Daoy (cell line): ENCODE measurements around the gene MALT1. TPM values are rescaled to one million over a fixed set of nuclear protein-coding genes. Genes with fewer than 3 reads are reported as not detected.

ENCODE experiments used
- DNase-seq: peaks from one replicate; pipeline ENCODE4 v3.0.0-alpha.2; 2015; ENCODE audit warnings: low read depth
- total RNA-seq: library from RNA; depleted of rRNA; stranded (reverse); fragments of >200 nt; shearing (Covaris generic); gene quantifications from 2 replicates; pipeline ENCODE4 v1.2.3, GENCODE V29; 2014

Gene MALT1
- total RNA-seq, 1 experiment from 2014 or later, result 27.9 TPM

GRCh38 chr18:58653814-58654509, 17.3 kb upstream of the MALT1 start:
- DNase-seq, result no peak

DNA sequence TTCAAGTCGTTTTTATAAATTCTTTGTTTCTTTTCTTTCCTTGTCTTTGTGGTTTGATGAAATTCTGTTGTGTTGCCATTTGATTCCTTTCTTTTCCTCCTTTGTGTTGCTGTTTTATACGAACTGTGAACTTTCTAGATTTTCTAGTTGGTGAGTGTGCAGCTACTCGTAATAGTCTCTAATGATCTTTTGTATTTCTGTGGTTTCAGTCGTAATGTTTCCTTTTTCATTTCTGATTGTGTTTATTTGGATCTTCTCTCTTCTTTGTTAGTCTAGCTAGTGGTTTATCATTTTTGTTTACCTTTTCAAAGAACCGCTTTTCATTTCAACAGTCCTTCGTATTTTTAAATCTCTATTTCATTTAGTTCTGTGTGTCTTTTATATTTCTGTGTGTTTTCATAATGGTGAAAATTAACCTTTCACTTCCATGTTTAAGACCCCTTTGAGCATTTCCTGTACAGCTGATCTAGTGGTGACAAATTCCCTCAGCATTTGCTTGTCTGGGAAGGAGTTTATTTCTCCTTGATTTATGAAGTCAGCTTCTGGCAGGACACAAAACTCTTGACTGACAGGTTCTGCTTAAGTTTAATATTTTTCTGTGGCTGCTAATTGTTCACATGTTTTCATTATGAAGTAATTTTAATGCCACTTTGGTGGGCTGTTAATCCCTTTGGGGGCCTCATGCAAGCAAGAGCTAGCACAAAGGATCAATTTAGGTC, 16.2 kb upstream of the MALT1 start:
- no peak for DNase-seq

GRCh38 chr18:58657081-58657480, 14.2 kb upstream of the MALT1 start:
- DNase-seq, result no peak

GRCh38 chr18:58657494-58657893, 13.8 kb upstream of the MALT1 start:
- no peak for DNase-seq

- no peak for DNase-seq
These were observed 11.6 kb upstream of the MALT1 start for GRCh38 chr18:58659691-58660090.

- no peak for DNase-seq
These were observed 10.3 kb upstream of the MALT1 start for GRCh38 chr18:58660915-58661314.

DNA sequence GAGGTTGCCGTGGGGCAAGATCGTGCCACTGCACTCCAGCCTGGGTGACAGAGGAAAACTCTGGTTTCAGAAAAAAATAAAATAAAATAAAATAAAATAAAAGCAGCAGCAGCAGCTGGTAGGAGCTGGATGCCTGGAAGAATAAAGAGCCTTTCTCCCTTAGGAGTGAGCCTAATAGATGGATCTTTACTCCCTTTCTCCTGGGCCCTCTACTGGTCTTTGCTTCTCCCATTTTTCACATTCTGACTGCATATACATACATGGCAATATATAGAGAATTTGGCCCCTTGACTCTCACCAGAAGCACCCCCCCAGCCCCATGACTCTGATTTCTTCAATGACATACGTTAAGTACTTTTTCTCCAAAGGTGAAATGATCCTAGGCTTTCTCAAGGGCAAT, 9.8 kb upstream of the MALT1 start:
- DNase-seq, result no peak

- DNase-seq, result no peak
These were observed 9.1 kb upstream of the MALT1 start for GRCh38 chr18:58662118-58662517.

- peak; percentile 12 for DNase-seq
These were observed 5.1 kb upstream of the MALT1 start for GRCh38 chr18:58666176-58666575.

DNA sequence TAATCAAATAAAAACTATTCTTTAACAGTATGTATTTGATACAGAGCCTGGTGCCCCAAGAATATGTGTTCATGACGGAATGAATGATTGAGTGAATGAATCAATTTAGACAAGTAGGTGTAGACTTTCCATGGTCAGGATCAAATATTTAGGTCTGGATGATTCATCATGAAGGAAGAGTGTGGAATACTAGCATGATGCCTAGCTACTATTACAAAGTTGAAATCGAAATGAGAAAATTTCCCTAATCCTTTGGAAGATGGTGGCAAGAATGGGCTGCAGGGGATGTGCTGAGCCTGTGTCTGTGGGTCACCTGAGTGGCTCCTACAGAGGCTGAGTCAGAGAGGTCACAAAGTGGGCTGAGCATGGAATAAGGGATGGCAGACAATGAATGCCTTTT, 3.1 kb upstream of the MALT1 start:
- peak; percentile 28 for DNase-seq

DNA sequence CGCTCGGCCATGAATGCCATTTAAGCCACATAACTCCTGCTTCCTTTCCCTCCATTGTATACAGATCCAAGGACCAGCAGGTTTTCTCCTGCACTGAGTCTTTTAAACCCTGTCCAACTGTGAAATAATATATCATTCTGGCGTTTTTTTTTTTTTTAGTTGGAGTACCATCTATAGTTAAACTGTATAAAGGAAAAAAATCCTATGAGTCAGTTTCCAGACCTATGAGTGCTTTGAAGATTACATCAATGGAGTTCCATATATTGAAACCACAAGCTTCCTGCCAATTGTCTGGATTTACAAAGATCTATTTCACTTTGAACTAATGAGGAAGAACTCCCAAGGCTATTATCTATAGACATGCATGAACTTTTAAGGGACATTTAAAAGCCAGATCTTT, 2.4 kb upstream of the MALT1 start:
- peak; percentile 50 for DNase-seq

GRCh38 chr18:58669731-58670378, 1.4 kb upstream of the MALT1 start:
- DNase-seq, result peak; percentile 82

DNA sequence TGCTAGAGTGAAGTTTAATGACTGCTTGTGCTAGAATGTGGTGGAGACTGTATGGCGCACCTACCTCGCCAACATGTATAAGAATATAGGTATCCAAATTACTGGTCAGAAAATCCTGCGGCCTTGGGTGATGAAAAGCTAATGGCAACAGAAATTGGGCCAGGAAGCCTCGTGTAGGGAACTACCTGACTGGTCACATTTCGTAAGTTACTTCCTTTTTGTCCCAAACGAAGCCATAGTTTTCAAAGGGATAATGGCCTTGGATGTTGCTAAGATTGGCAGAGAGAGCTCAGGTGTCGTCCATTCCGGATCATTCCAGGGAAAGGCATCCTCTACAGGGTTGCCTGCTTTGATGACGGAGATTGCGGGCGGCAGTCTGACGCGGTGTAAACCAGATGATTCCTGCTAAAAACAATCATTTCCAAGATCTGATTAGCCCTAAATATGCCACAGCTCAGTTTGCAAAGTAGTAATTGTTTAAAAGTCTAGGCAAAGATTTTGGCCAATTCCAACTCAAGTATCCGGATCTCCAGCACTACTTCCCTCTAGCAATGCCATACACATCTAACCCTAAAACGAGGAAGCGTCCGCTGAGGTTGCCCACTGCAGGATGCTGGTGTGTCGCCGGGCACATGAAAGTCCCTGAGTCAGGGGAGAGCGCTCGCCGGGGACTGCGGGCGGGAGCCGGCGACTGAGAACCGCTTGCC, 708 bp upstream of the MALT1 start:
- peak; percentile 35 for DNase-seq

GRCh38 chr18:58671632-58672564, 633 bp downstream of the MALT1 start:
- DNase-seq, result peak; percentile 40

DNA sequence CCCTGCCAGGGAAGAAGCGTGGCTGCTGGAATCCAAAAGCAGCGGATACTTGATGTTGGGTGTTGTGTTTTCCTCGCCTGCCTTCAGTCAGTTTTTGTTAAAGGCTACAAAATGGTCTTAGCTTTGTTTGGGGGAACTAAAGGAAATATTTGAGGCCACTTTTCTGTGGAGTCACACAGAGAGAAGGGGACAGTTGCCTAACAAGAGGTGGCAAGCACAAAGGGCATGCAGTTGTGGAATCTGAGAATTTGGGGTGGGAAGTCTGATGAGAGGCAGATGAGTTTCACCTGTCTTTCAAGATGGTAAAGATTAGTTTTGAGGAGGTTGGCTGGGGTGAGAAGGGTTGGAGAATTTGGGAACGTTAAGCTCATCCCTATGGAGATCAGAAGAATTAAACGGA, 2.9 kb downstream of the MALT1 start:
- DNase-seq, result no peak

DNA sequence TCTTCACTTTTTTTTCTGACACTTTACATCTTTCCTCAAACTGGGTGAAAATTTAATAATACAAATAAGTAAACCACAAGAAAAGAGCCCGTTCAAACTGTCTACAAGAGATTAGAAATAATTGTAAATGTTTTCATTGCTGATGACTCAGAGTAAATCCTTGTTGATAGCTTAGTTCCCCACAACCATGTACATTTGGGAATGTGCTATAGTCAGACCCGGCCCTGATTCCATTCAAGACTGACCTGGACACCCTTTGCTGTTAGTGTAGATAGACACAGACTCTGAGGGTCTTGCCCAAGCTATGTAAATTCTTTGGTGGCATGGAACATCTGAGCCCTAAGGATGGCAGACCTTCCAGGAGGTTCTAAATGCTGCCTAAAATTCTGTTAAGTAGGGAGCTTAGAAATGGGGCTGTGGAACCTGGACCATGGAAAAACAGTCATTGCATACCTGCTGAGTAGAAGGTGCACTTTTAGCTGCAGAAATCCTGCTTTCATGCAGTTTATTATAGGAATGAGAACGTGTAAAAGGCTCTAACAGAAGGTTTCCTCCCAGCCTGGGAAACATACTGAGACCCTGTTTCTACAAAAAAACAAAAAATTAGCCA, 3.7 kb downstream of the MALT1 start:
- DNase-seq, result peak; percentile 9

- no peak for DNase-seq
These were observed 5.0 kb downstream of the MALT1 start for GRCh38 chr18:58676270-58676669.

- DNase-seq, result peak; percentile 67
These were observed 11.3 kb downstream of the MALT1 start for GRCh38 chr18:58682429-58683069.

GRCh38 chr18:58687871-58688308, 16.6 kb downstream of the MALT1 start:
- no peak for DNase-seq

- DNase-seq, result no peak
These were observed 19.0 kb downstream of the MALT1 start for GRCh38 chr18:58690259-58690658.
